Esophagus (tissue), 2 donors: ENCODE measurements around the gene DTNB. TPM values are rescaled to one million over a fixed set of nuclear protein-coding genes. Genes with fewer than 3 reads are reported as not detected.
"Not testable (repeated sequence)": the region's sequence is repeated elsewhere in the genome, so short reads cannot be mapped to it uniquely, and the experiment has no call there.

Source experiments
- H3K27ac ChIP-seq, 2 donors: one replicate each; pipeline ENCODE4 v1.5.1; 2013; ENCODE audit warnings: low read depth in 2 of 2, mild to moderate bottlenecking in 2 of 2, inconsistent platforms in 1 of 2, low read length in 1 of 2, moderate library complexity in 1 of 2
- H3K27me3 ChIP-seq, 2 donors: one replicate each; pipeline ENCODE4 v1.6.1; 2013; ENCODE audit warnings: low read length in 2 of 2, control low read depth in 1 of 2, mild to moderate bottlenecking in 1 of 2; ENCODE audit not compliant: insufficient read depth in 2 of 2, control insufficient read depth in 1 of 2
- H3K36me3 ChIP-seq, 2 donors: one replicate each; pipeline ENCODE4 v1.6.1; 2013; ENCODE audit warnings: low read length in 1 of 2; ENCODE audit not compliant: control insufficient read depth in 2 of 2, insufficient read depth in 2 of 2
- H3K4me1 ChIP-seq, 2 donors: one replicate each; pipeline ENCODE4 v1.6.1; 2013; ENCODE audit warnings: low read length in 1 of 2; ENCODE audit not compliant: control insufficient read depth in 2 of 2, insufficient read depth in 2 of 2
- H3K4me3 ChIP-seq, 2 donors: one replicate each; pipeline ENCODE4 v1.5.1; 2013; ENCODE audit warnings: low read length in 2 of 2, mild to moderate bottlenecking in 2 of 2, low read depth in 1 of 2, moderate library complexity in 1 of 2
- H3K9me3 ChIP-seq, 2 donors: one replicate each; pipeline ENCODE4 v1.6.1; 2013; ENCODE audit warnings: mild to moderate bottlenecking in 2 of 2, low read depth in 1 of 2, low read length in 1 of 2, moderate library complexity in 1 of 2; ENCODE audit not compliant: control insufficient read depth in 2 of 2, insufficient read depth in 1 of 2
- WGBS, 2 donors: extraction: QIAGEN DNeasy Blood & Tissue Kit; methylation state at CpG; one replicate each; pipeline ENCODE4 v1.1.7; 2013; 5-methylcytosine and 5-hydroxymethylcytosine counted together
- polyA plus RNA-seq, 2 donors: library from polyadenylated mRNA; stranded (reverse); fragments of 200-250 nt; gene quantifications; one replicate each; pipeline ENCODE4 v1.2.3, GENCODE V29; 2013
- donor health status: healthy with polysubstance abuse.
- donor health status: Bipolar disorder and iron deficiency.

The DTNB gene
- polyA plus RNA-seq, 2 donors: 7.9 to 13.9 TPM

GRCh38 chr2:25642298-25642697, 31.1 kb downstream of the DTNB start:
- Histone ChIP-seq H3K27ac (no peak overlapping the region), H3K27me3 (no peaks in the 10 kb centered on the region), H3K4me1 (no peaks in the 10 kb centered on the region), H3K9me3 (no peaks in the 10 kb centered on the region), H3K36me3 (no peaks in the 10 kb centered on the region), H3K4me3 (no peak overlapping the region)
- WGBS, 2 donors: 93 to 96% methylated on average over 3 of the region's 3 CpGs

GRCh38 chr2:25639696-25640095, 33.7 kb downstream of the DTNB start:
- Histone ChIP-seq H3K9me3 (no peaks in the 10 kb centered on the region), H3K36me3 (no peaks in the 10 kb centered on the region), H3K4me1 (no peaks in the 10 kb centered on the region), H3K4me3 (no peak overlapping the region), H3K27me3 (no peaks in the 10 kb centered on the region), H3K27ac (no peak overlapping the region)
- 95 to 96% methylated on average over 17 of the region's 17 CpGs for WGBS, 2 donors

- no peaks in the 10 kb centered on the region for H3K27me3 ChIP-seq
- no peaks in the 10 kb centered on the region for H3K4me1 ChIP-seq
- H3K4me3 ChIP-seq: no peak overlapping the region
- no peak overlapping the region for H3K27ac ChIP-seq
- no peaks in the 10 kb centered on the region for H3K9me3 ChIP-seq
- no peaks in the 10 kb centered on the region for H3K36me3 ChIP-seq
- WGBS, 2 donors: 82 to 84% methylated on average over 9 of the region's 9 CpGs
Measured at GRCh38 chr2:25639131-25639530, 34.2 kb downstream of the DTNB start.

- Histone ChIP-seq H3K27ac (no peak overlapping the region), H3K36me3 (no peaks in the 10 kb centered on the region), H3K4me3 (no peak overlapping the region), H3K9me3 (no peaks in the 10 kb centered on the region), H3K4me1 (no peaks in the 10 kb centered on the region), H3K27me3 (no peaks in the 10 kb centered on the region)
- WGBS, 2 donors: 95 to 97% methylated on average over 1 of the region's 1 CpG
Measured at GRCh38 chr2:25635797-25636196, 37.6 kb downstream of the DTNB start.

- H3K27me3 ChIP-seq, H3K9me3 ChIP-seq, H3K27ac ChIP-seq, H3K4me3 ChIP-seq, H3K4me1 ChIP-seq, H3K36me3 ChIP-seq: not testable (repeated sequence)
- WGBS, 2 donors: 96 to 98% methylated on average over 18 to 34 of the region's 34 CpGs
Measured at GRCh38 chr2:25633801-25634200, 39.6 kb downstream of the DTNB start.

GRCh38 chr2:25632396-25632795, 41.0 kb downstream of the DTNB start:
- no peaks in the 10 kb centered on the region for H3K4me1 ChIP-seq
- H3K27me3 ChIP-seq: no peaks in the 10 kb centered on the region
- WGBS, 2 donors: 83 to 87% methylated on average over 2 of the region's 2 CpGs
- no peak overlapping the region for H3K27ac ChIP-seq
- no peaks in the 10 kb centered on the region for H3K9me3 ChIP-seq
- no peaks in the 10 kb centered on the region for H3K36me3 ChIP-seq
- H3K4me3 ChIP-seq: no peak overlapping the region

- Histone ChIP-seq H3K4me1 (no peaks in the 10 kb centered on the region), H3K27me3 (no peaks in the 10 kb centered on the region), H3K4me3 (no peak overlapping the region), H3K9me3 (no peaks in the 10 kb centered on the region), H3K27ac (no peak overlapping the region), H3K36me3 (no peaks in the 10 kb centered on the region)
- 92 to 96% methylated on average over 2 of the region's 2 CpGs for WGBS, 2 donors
Measured at GRCh38 chr2:25624635-25625034, 48.7 kb downstream of the DTNB start.

- Histone ChIP-seq H3K4me1 (no peaks in the 10 kb centered on the region), H3K4me3 (no peak overlapping the region), H3K27me3 (no peaks in the 10 kb centered on the region), H3K36me3 (no peaks in the 10 kb centered on the region), H3K27ac (no peak overlapping the region), H3K9me3 (no peaks in the 10 kb centered on the region)
- WGBS, 2 donors: 50 to 67% methylated on average over 3 of the region's 3 CpGs
Measured at GRCh38 chr2:25623361-25623760, 50.0 kb downstream of the DTNB start.

GRCh38 chr2:25620711-25621110, 52.7 kb downstream of the DTNB start:
- Histone ChIP-seq H3K4me1 (no peaks in the 10 kb centered on the region), H3K4me3 (no peak overlapping the region), H3K27me3 (no peaks in the 10 kb centered on the region), H3K36me3 (no peaks in the 10 kb centered on the region), H3K27ac (no peak overlapping the region), H3K9me3 (no peaks in the 10 kb centered on the region)
- WGBS, 2 donors: 83 to 84% methylated on average over 4 of the region's 4 CpGs

GRCh38 chr2:25620077-25620476, 53.3 kb downstream of the DTNB start:
- Histone ChIP-seq H3K27ac (no peak overlapping the region), H3K9me3 (no peaks in the 10 kb centered on the region), H3K4me3 (no peak overlapping the region), H3K36me3 (no peaks in the 10 kb centered on the region), H3K4me1 (no peaks in the 10 kb centered on the region), H3K27me3 (no peaks in the 10 kb centered on the region)
- WGBS, 2 donors: 80 to 83% methylated on average over 5 of the region's 5 CpGs
